Upper lobe of left lung (tissue), 4 donors: Measurements from ENCODE around the gene KIAA0825.

Experiments used
- EP300 ChIP-seq, 4 donors: sonication (generic); formaldehyde crosslinking; IDR thresholded peaks; one replicate each; pipeline ENCODE4 v1.5.1; 2017; ENCODE audit warnings: antibody characterized with exemption in 4 of 4, control low read depth in 2 of 4
- POLR2A ChIP-seq, 4 donors: fragments of 450-650 bp; IDR thresholded peaks; one replicate each; pipeline ENCODE4 v1.5.1; 2016 to 2017; ENCODE audit warnings: antibody characterized with exemption in 4 of 4, mild to moderate bottlenecking in 2 of 4
- POLR2AphosphoS5 ChIP-seq, 2 donors: sonication (generic); formaldehyde crosslinking; IDR thresholded peaks; one replicate each; pipeline ENCODE4 v1.5.1; 2017; ENCODE audit warnings: antibody characterized with exemption in 2 of 2
- TF ChIP-seq, protein P1 (sequence below), 6 experiments: fragments of 450-650 bp in 4 of 6; fragments of 200-600 bp in 2 of 6; sonication (generic) in 2 of 6; IDR thresholded peaks; one replicate each; pipeline ENCODE4 v1.5.1; 2016 to 2019; ENCODE audit warnings: antibody characterized with exemption in 6 of 6

DNA sequence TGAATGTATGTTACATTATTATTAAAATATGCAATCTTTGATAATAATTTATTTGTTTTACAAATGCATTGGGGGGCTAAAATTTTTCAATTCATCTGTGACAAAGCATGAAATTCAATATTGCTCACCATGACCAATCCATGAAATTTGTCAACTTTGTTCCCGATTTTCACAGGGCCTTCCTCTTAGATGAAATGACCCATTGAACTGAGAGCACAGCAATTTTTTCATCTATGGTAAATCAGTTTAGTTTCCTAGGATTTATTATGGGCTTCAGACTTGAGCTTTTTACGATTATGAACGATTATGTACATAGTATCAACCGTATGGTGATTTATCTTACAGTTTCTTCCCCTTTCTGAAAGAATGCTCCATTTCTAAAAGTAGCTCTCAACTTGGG, 157.3 kb downstream of the KIAA0825 start:
- TF ChIP-seq, protein P1, sequence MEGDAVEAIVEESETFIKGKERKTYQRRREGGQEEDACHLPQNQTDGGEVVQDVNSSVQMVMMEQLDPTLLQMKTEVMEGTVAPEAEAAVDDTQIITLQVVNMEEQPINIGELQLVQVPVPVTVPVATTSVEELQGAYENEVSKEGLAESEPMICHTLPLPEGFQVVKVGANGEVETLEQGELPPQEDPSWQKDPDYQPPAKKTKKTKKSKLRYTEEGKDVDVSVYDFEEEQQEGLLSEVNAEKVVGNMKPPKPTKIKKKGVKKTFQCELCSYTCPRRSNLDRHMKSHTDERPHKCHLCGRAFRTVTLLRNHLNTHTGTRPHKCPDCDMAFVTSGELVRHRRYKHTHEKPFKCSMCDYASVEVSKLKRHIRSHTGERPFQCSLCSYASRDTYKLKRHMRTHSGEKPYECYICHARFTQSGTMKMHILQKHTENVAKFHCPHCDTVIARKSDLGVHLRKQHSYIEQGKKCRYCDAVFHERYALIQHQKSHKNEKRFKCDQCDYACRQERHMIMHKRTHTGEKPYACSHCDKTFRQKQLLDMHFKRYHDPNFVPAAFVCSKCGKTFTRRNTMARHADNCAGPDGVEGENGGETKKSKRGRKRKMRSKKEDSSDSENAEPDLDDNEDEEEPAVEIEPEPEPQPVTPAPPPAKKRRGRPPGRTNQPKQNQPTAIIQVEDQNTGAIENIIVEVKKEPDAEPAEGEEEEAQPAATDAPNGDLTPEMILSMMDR (IDR thresholded peaks at IDR 0.05), result no peak
- TF ChIP-seq POLR2AphosphoS5 (IDR thresholded peaks at IDR 0.05) (no peak), POLR2A (IDR thresholded peaks at IDR 0.05) (no peak), EP300 (IDR thresholded peaks at IDR 0.05) (no peak)
